Measurements from ENCODE around the gene KIAA0232.

GRCh38 chr4:6753891-6754290 is 28.6 kb upstream of the KIAA0232 start:
- TF ChIP-seq CTCF (IDR thresholded peaks at IDR 0.05; ENCODE audit: borderline replicate concordance, extremely low read depth, low read length, poor library complexity, severe bottlenecking) (no peak), EZH2 (IDR thresholded peaks at IDR 0.05; ENCODE audit: borderline replicate concordance, low read depth, low read length, severe bottlenecking) (no peak)
